ENCODE data around the gene MR1. TPM values are rescaled to one million over a fixed set of nuclear protein-coding genes. Genes with fewer than 3 reads are reported as not detected.

The MR1 gene
- polyA plus RNA-seq, 3 donors from 2014 or later, result 45.0 to 62.7 (median 54.1) TPM

GRCh38 chr1:181092883-181093458, 59.2 kb downstream of the MR1 start:
- H3K4me1 Mint-ChIP-seq, result peaks cover 42 to 53% of the 10 kb centered on the region in 2 donors
- H3K4me3 Mint-ChIP-seq, result peak overlapping the region; percentile 3 to 57 (median 49)
- H3K9me3 Mint-ChIP-seq, result no peaks in the 10 kb centered on the region
- peak overlapping the region; percentile 49 to 100 (median 72) for H3K27ac Mint-ChIP-seq
- H3K27me3 Mint-ChIP-seq (ENCODE audit: low read depth in 3 of 3), result peaks cover 15 to 24% (median 23%) of the 10 kb centered on the region in 3 donors
- H3K36me3 Mint-ChIP-seq, result peaks cover 4 to 22% (median 7%) of the 10 kb centered on the region in 3 donors
- DNase-seq, result no peak

- H3K27ac Mint-ChIP-seq, result peak overlapping the region in 2 of 6 donors; percentile 7 to 67
- H3K36me3 Mint-ChIP-seq, result peaks cover 4 to 19% (median 7%) of the 10 kb centered on the region in 3 donors
- DNase-seq, result no peak
- H3K9me3 Mint-ChIP-seq, result no peaks in the 10 kb centered on the region
- no peak overlapping the region for H3K4me3 Mint-ChIP-seq
- peaks cover 6 to 17% (median 13%) of the 10 kb centered on the region in 3 donors for H3K27me3 Mint-ChIP-seq (ENCODE audit: low read depth in 3 of 3)
- peaks cover 41 to 52% of the 10 kb centered on the region in 2 donors for H3K4me1 Mint-ChIP-seq
Observed at GRCh38 chr1:181094416-181095212, 60.8 kb downstream of the MR1 start.

GRCh38 chr1:181095260-181095659, 61.5 kb downstream of the MR1 start:
- Mint-ChIP-seq H3K27me3 (ENCODE audit: low read depth in 3 of 3) (peaks cover 0 to 12% (median 6%) of the 10 kb centered on the region in 3 donors), H3K36me3 (peaks cover 3 to 19% (median 4%) of the 10 kb centered on the region in 3 donors), H3K27ac (peak overlapping the region in 3 of 6 donors; percentile 20 to 36 (median 36)), H3K4me3 (no peak overlapping the region), H3K9me3 (no peaks in the 10 kb centered on the region), H3K4me1 (peaks cover 41 to 52% of the 10 kb centered on the region in 2 donors)
- no peak for DNase-seq

GRCh38 chr1:181095763-181096184, 62.0 kb downstream of the MR1 start:
- peaks cover 3 to 19% (median 4%) of the 10 kb centered on the region in 3 donors for H3K36me3 Mint-ChIP-seq
- peak overlapping the region in 1 of 6 donors; percentile 36 for H3K27ac Mint-ChIP-seq
- no peak overlapping the region for H3K4me3 Mint-ChIP-seq
- no peak for DNase-seq
- H3K27me3 Mint-ChIP-seq (ENCODE audit: low read depth in 3 of 3), result peaks cover 0 to 7% (median 2%) of the 10 kb centered on the region in 3 donors
- H3K4me1 Mint-ChIP-seq, result peaks cover 40 to 47% of the 10 kb centered on the region in 2 donors
- H3K9me3 Mint-ChIP-seq, result no peaks in the 10 kb centered on the region

- DNase-seq, result no peak
- Mint-ChIP-seq H3K36me3 (peaks cover 3 to 15% (median 4%) of the 10 kb centered on the region in 3 donors), H3K4me3 (no peak overlapping the region), H3K4me1 (peaks cover 31 to 33% of the 10 kb centered on the region in 2 donors), H3K9me3 (no peaks in the 10 kb centered on the region), H3K27me3 (ENCODE audit: low read depth in 3 of 3) (peaks cover 0 to 7% (median 0%) of the 10 kb centered on the region in 3 donors), H3K27ac (no peak overlapping the region)
Observed at GRCh38 chr1:181097242-181097641, 63.5 kb downstream of the MR1 start.

- Mint-ChIP-seq H3K4me3 (no peak overlapping the region), H3K27me3 (ENCODE audit: low read depth in 3 of 3) (peaks cover under 1 to 6% (median 5%) of the 10 kb centered on the region in 3 donors), H3K9me3 (no peaks in the 10 kb centered on the region), H3K27ac (peak overlapping the region in 2 of 6 donors; percentile 2 to 4), H3K4me1 (peaks cover 30 to 33% of the 10 kb centered on the region in 2 donors), H3K36me3 (peaks cover 1 to 9% (median 2%) of the 10 kb centered on the region in 3 donors)
- DNase-seq, result no peak
Observed at GRCh38 chr1:181099152-181100014, 65.6 kb downstream of the MR1 start.

GRCh38 chr1:181100015-181100905, 66.5 kb downstream of the MR1 start:
- peaks cover 0 to under 1% (median 0%) of the 10 kb centered on the region in 3 donors for H3K36me3 Mint-ChIP-seq
- H3K27me3 Mint-ChIP-seq (ENCODE audit: low read depth in 3 of 3), result peaks cover 6 to 11% (median 8%) of the 10 kb centered on the region in 3 donors
- H3K9me3 Mint-ChIP-seq, result no peaks in the 10 kb centered on the region
- peak overlapping the region in 2 of 6 donors; percentile 3 to 4 for H3K27ac Mint-ChIP-seq
- H3K4me3 Mint-ChIP-seq, result no peak overlapping the region
- peaks cover 30 to 34% of the 10 kb centered on the region in 2 donors for H3K4me1 Mint-ChIP-seq
- DNase-seq, result no peak

- Mint-ChIP-seq H3K36me3 (no peaks in the 10 kb centered on the region), H3K9me3 (no peaks in the 10 kb centered on the region), H3K27ac (peak overlapping the region in 1 of 6 donors; percentile 55), H3K4me1 (peaks cover 34 to 36% of the 10 kb centered on the region in 2 donors), H3K27me3 (ENCODE audit: low read depth in 3 of 3) (peaks cover 8 to 14% (median 11%) of the 10 kb centered on the region in 3 donors), H3K4me3 (no peak overlapping the region)
- DNase-seq, result no peak
Observed at GRCh38 chr1:181100934-181101333, 67.2 kb downstream of the MR1 start.

GRCh38 chr1:181101581-181102226, 67.9 kb downstream of the MR1 start:
- Mint-ChIP-seq H3K4me1 (peaks cover 38 to 40% of the 10 kb centered on the region in 2 donors), H3K27me3 (ENCODE audit: low read depth in 3 of 3) (peaks cover 12 to 18% (median 15%) of the 10 kb centered on the region in 3 donors), H3K4me3 (no peak overlapping the region), H3K36me3 (no peaks in the 10 kb centered on the region), H3K9me3 (no peaks in the 10 kb centered on the region), H3K27ac (peak overlapping the region in 1 of 6 donors; percentile 14)
- DNase-seq, result no peak

- no peaks in the 10 kb centered on the region for H3K36me3 Mint-ChIP-seq
- peaks cover 12 to 18% (median 15%) of the 10 kb centered on the region in 3 donors for H3K27me3 Mint-ChIP-seq (ENCODE audit: low read depth in 3 of 3)
- DNase-seq, result no peak
- no peaks in the 10 kb centered on the region for H3K9me3 Mint-ChIP-seq
- peak overlapping the region in 5 of 6 donors; percentile 8 to 94 (median 51) for H3K27ac Mint-ChIP-seq
- H3K4me3 Mint-ChIP-seq, result peak overlapping the region in 1 of 5 donors; percentile 20
- H3K4me1 Mint-ChIP-seq, result peaks cover 38 to 45% of the 10 kb centered on the region in 2 donors
Observed at GRCh38 chr1:181102841-181103240, 69.1 kb downstream of the MR1 start.

- DNase-seq, result no peak
- peaks cover 38 to 45% of the 10 kb centered on the region in 2 donors for H3K4me1 Mint-ChIP-seq
- peak overlapping the region in 4 of 6 donors; percentile 30 to 94 (median 92) for H3K27ac Mint-ChIP-seq
- no peaks in the 10 kb centered on the region for H3K36me3 Mint-ChIP-seq
- H3K9me3 Mint-ChIP-seq, result no peaks in the 10 kb centered on the region
- H3K27me3 Mint-ChIP-seq (ENCODE audit: low read depth in 3 of 3), result peaks cover 12 to 18% (median 15%) of the 10 kb centered on the region in 3 donors
- peak overlapping the region in 4 of 5 donors; percentile 20 to 91 (median 90) for H3K4me3 Mint-ChIP-seq
Observed at GRCh38 chr1:181103399-181103798, 69.6 kb downstream of the MR1 start.

Measured in immature natural killer cell (primary cell).